GM19099 (cell line): ENCODE data around the gene MRPL9.
A peak's percentile ranks its signal among the peaks of the same experiment; 100 is the strongest.

Experiments
- POLR2A ChIP-seq: IDR thresholded peaks from 3 replicates; pipeline ENCODE4 v1.6.1; 2011; ENCODE audit warnings: low read depth; ENCODE audit not compliant: insufficient read length; ENCODE audit errors: extremely low read depth

The MRPL9 gene

DNA sequence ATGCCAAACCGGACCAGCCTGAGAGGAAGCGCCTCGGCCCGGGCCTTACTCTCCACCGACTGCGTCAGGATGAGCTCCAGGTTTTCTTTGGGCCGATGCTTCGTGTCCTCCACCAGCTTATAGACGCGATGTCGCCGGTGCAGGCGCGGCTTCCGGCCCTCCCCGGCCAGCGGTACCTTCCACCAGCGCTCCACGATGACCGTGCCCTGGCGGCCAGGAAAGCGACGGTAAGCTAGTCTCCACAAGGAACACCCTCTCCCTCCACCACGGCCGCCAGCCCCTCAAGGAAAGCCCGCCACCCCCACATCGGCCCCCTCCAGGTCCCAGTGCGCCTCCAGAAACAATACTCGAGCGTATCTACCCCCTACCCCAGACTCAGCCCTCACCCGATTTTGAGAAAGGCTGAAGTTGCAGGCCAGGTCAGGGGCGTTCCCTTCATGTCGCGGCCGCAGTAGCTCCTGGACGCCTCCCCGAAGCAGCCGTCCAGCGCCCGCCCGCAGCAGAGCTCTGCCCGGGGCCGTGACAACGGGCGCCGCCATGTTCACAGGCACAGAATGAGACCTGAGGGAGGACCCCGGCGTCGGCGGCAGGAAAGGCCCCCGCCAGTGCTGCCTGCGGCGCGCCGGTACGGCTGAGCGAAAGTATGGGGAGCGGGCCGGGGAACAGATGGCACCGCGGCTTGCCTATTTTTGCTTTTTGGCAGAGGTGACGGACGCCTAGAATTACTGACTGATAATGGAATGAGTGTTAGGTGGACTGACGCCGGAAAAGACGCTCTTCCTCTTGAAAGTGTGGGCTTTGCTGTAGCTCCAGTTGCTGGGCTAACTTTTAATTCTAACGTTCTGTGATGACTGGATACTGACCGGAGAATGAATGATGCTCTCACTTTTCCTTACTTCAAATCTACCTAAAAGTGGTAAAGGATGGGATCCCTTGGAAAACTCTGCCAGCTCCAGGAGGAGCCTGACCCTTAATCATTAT is at the start of gene MRPL9:
Gene MRPL9 (minus strand): TSS at position 556 of the 981 bp plus-strand sequence. CDS start 17 bp downstream, at position 539.
- TF ChIP-seq POLR2A: peak; percentile 84

DNA sequence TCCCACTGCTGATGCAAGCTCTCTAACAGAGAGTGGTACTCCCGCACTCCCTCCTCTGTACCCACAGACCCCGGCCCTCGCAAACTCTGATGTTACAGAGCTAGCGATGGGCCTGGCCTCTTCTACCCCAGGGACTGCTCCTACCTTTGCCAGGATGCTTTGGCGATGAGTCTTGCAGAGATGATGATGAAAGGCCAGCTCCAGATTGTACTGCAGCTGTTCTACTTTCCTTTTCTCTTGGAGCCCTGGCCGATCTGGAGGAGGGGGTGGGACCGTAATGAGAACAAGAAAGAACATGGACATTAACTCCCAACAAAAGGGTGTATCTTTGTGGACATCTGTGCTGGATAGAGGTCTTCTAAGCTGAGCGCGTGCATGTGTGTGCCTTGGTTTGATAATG is 47.9 kb upstream of the MRPL9 start:
- no peak for TF ChIP-seq POLR2A

DNA sequence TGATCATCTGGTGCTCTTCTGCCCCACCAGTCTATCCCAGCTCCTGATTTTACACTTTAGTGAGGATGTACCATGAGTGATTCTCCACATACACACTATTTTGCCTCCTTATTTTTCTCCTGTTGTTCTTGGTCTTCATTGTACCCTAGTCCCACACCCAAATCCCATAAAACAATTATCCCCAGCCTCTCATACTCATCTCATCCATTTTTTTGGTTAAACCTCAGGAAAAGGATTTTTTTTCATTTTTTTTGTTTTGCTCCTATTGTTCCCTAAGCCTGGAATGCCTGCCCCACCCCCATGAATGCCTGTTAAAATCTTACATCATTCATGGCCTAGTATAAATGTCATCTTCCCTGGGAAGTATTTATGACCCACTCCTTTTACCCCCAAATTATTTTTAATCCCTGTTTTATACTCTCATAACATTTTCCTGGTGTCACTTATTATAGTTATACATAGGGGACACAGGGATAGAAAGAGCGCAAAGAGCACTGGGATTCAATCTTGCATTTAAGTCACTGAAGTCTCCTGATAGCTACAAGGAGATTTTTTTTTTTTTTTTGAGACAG is 46.8 kb upstream of the MRPL9 start:
- TF ChIP-seq POLR2A: no peak

DNA sequence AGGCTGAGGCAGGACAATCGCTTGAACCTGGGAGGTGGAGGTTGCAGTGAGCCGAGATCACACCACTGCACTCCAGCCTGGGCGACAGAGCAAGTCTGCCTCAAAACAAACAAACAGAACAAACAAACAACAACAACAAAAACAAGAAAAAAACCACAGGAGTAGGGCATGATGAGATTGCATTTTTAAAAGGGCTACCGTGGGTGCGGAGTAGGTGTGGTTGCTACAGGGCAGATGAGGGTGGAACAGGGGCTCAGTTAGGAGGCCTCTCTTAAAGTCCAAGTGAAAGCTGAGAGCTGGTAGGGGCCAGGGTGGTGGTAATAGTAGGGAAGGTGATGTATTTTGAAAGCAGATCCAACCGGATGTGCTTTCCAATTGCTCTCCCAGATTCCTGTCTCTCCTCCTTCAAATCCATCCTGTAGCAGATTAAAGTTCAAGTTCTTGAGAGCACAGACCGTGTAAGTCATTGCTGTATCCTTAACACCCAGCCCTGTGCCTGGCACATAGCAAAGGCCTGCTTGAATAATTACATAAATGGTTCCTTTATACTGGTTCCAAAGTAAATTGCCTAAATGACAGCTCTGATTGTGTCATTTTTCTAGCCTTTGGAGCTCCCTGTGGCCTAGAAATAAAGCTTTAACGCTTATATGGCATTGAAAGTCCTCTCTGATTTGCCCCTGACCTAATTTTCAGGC is 46.1 kb upstream of the MRPL9 start:
- TF ChIP-seq POLR2A: no peak

DNA sequence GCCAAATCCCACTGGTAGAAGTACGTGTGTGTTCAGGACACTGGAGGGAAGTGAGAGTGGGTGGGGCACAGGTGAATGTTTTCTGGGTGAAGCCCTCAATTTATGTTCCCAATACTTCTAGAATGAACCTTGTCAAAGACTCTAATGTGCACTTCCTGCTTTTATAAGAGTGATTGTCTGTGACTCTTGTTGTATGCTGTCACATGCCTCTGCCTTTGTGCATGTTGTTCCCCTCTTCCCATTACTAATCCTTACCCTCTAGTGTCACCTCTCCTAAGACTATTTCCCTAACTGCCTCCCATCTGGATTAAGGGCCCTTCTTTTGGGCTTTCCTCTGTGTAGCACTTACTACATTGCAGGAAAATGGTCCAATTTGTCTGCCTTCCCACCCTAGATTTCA is 44.5 kb upstream of the MRPL9 start:
- no peak for TF ChIP-seq POLR2A

DNA sequence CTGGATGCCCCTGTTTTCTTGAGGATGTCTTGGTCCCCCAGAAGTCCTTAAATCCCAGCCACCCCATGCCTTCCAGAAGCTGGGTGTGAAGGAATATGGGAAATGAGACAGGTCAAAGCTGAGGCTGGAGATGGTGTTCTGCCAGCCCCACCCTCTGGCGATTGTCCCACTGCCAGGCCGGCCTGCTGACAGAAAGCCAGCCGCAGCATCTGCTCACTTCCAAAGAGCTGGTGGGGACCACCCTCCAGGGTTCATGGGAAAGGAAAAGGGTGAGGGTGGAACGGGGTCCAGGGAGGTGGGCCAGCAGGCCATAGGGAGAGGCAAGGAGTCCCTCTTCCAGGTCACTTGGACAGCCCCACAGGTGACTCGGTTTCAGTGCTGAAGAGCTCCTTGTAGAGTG is 43.8 kb upstream of the MRPL9 start:
- TF ChIP-seq POLR2A: no peak

DNA sequence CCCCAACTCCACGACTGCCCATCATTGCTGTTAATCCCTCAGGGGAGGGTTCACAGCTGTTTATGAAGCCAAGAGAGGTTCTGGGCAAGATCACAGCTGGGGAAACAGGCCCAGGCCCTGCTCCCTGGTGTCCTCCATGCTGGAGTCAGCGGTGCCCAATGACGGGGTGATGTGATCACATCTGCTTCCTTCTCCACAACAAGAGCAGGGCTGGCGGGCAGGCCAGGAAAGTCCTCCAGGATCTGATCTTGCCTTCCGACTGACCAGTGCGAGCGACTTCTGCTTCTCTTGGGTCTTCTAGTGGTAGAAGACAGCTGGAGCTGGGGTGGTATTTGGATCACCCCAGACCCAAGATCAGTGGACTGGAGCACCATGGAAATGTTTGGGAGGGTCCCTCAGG is 42.9 kb upstream of the MRPL9 start:
- TF ChIP-seq POLR2A: no peak

DNA sequence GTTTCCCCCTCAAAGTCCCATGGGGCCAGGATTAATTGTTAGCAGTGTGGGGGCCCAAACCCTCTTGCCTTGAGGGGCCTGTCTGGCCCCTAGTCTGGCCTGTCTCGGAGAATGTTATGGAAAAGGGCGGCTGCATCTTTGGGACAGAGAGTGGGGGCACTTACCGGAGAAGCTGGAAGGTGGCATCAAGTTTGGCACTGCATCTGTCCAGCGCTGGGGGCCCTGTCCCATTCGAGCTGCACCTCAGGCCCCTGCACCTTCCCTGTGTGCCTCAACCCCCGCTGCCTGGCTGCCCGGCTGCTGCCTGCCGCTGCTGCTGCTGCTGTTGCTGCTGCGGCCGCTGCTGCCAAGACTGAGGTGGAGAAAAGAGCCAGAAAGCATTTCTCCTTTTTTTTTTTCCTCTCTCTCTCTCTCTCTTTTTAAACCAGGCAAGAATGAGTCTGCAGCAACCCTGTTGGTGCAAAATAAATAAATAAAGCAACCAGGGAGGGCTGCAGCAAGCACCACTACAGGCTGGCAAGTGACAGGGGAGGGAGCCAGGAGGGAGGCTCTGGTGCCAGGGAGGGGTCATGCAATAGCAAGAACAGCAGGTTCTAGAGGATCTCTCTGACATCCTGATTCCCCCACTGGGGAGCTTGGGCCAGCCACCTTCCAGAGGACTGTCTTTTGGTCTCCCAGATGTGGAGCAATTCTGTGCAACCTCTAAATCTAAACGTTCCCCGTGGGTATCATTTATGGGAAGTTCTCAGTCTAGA is 41.9 kb upstream of the MRPL9 start, which contains the start of gene LINGO4:
Gene LINGO4 (minus strand): TSS at position 354 of the 755 bp plus-strand sequence. CDS start 2,715 bp downstream, outside the sequence.
- TF ChIP-seq POLR2A: no peak

DNA sequence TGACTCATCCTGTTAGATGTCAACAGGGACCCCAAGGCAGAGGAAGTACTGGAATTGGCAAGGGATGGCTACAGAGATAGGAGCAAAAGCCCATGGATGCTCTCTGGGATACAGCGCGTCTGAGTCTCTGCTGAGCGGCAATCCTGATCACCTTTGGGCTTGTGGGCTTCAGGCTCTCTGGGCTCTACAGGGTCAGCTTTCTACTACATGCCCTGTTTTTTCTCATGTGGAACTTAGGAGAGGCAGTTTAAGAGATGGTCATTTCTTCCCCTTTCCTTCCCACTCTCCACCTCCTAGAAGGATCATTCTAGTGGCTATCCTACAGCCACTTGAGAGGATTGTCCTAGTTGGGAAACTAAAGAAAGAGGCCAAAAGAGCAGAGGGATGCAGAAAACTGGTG is 40.6 kb upstream of the MRPL9 start:
- TF ChIP-seq POLR2A: no peak

DNA sequence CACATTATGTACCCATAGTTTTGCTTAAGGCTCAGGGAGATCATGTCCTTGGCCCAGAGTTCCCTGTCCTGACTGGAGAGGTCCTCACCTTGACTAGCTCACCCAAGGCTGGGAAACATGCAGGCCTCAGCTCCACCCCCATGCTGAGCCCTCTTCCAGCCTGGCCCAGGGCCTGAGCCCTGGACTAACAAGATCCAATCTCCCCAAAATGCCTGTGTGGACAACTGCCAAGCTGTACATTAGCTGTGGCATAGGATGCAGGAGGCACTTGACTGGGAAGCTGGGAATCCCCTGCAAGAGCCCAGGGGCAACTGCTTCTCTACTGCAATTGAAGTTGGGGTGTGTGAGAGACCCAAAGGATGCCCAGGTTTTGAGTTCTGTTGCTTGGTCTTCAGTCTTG is 39.9 kb upstream of the MRPL9 start:
- TF ChIP-seq POLR2A: no peak

DNA sequence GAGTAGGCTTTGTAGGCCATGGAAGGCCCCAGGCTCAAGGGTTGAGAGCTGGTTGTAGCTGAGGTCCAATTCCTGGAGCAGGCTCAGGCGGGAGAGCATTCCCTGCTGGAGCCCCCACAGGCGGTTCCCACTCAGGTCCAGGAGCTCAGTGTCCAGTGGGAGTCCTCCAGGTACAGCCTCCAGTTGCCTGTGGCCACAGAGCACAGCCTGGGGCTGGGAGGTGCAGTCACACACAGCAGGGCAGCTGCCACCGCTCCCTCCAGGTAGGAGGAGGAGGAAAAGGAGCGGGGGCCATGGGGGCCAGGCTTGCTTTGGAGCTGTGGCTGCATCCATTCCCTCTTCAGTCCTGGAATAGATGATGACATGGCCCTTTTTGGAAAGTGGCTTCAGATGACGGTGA is 39.1 kb upstream of the MRPL9 start:
- TF ChIP-seq POLR2A: no peak

DNA sequence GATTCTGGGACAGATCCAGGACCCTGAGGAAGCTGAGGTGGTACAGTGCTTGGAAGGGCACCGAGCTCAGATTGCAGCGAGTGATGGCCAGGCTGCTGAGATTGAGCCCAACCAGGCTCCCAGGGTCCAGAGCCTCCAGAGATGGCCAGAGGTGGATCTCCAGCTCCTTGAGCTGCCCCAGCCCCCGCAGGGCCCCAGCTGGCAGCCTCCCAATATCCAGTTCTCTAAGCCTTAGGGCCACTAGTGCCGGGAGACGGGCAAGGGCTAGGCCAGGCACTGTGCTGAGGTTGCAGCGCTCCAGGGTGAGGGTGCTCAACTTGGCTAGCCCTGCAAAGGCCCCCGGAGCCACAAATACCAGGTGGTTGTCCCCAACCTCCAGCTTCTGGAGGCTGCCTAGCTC is 38.5 kb upstream of the MRPL9 start:
- no peak for TF ChIP-seq POLR2A

DNA sequence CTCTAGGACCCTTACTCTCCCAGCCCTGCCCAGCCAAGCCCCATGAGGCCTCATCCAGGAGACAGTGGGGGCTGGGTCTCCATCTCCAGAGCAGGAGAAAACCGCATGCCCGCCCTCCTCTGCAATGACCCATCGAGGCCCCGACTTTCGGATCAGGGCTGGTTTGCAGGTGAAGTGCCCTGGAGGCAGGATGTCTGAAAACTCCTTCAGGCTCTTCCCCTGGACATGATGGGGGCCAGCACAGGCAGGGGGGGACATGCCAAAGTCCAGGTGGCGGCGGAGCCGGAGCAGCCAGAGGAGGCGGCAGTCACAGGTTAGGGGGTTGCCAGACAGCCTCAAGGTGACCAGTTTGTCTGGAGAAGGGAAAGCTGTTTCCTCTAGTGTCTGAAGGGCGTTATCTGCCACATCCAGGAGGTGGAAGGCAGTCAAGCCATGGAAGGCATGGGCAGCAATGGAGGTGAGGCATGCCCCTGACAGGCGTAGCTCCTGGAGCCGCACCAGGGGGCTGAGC is 38.1 kb upstream of the MRPL9 start:
- TF ChIP-seq POLR2A: no peak

DNA sequence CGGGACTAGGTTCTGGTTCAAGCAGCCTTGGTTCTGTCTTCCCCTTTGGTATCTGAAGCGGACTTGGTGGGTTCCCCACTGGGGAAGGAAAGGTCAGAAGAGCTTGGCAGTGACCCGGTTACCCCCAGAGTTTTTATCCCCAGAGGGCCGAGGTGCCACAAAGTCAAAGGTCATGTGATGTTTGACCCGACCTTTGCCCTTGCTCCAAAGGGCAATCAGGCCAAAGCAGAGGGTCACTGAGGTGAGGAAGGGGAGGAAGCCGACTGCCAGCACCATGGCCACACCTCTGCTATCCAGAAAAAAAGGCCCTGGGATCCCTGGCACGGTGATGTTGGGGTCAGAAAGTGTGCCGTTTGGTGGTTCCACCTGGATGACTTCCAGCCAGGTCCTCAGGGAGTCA is 37.5 kb upstream of the MRPL9 start:
- no peak for TF ChIP-seq POLR2A
